H9 (cell line): Measurements from ENCODE around the gene HPCAL1. TPM values are rescaled to one million over a fixed set of nuclear protein-coding genes. Genes with fewer than 3 reads are reported as not detected.

Experiments
- DNase-seq: peaks from one replicate; pipeline ENCODE4 v3.0.0-alpha.2; 2017
- H2AFZ ChIP-seq: one replicate; pipeline ENCODE4 v1.6.1; 2013; ENCODE audit warnings: mild to moderate bottlenecking, low read length, control low read depth, moderate library complexity
- H2AK5ac ChIP-seq: 2 replicates; pipeline ENCODE4 v1.6.1; 2013; ENCODE audit warnings: low read length, control low read depth, mixed read lengths; ENCODE audit not compliant: insufficient read length
- H2BK120ac ChIP-seq: one replicate; pipeline ENCODE4 v1.6.1; 2013; ENCODE audit warnings: low read depth, mild to moderate bottlenecking, low read length, control low read depth, inconsistent platforms; ENCODE audit not compliant: poor library complexity, severe bottlenecking
- H2BK12ac ChIP-seq: 2 replicates; pipeline ENCODE4 v1.6.1; 2013; ENCODE audit warnings: low read length, control low read depth, mixed read lengths, low read depth; ENCODE audit not compliant: insufficient read length
- H2BK15ac ChIP-seq: 2 replicates; pipeline ENCODE4 v1.6.1; 2013; ENCODE audit warnings: low read depth, low read length, control low read depth
- H2BK20ac ChIP-seq: one replicate; pipeline ENCODE4 v1.6.1; 2013; ENCODE audit warnings: low read depth, mild to moderate bottlenecking, low read length, control low read depth, inconsistent platforms; ENCODE audit not compliant: poor library complexity, severe bottlenecking
- H2BK5ac ChIP-seq: 2 replicates; pipeline ENCODE4 v1.6.1; 2013; ENCODE audit warnings: low read length, control low read depth, mixed read lengths; ENCODE audit not compliant: insufficient read length
- H3K14ac ChIP-seq: 2 replicates; pipeline ENCODE4 v1.6.1; 2013; ENCODE audit warnings: low read length, control low read depth; ENCODE audit not compliant: insufficient read depth
- H3K18ac ChIP-seq: 2 replicates; pipeline ENCODE4 v1.6.1; 2013; ENCODE audit warnings: low read depth, mild to moderate bottlenecking, mixed read lengths, low read length, control low read depth; ENCODE audit not compliant: insufficient read length
- H3K23ac ChIP-seq: 2 replicates; pipeline ENCODE4 v1.6.1; 2013; ENCODE audit warnings: low read length, control low read depth, mixed read lengths, low read depth; ENCODE audit not compliant: insufficient read length
- H3K23me2 ChIP-seq: 2 replicates; pipeline ENCODE4 v1.6.1; 2013; ENCODE audit warnings: low read depth, mild to moderate bottlenecking, mixed read lengths, low read length, control low read depth; ENCODE audit not compliant: insufficient read length, poor library complexity, severe bottlenecking
- H3K27ac ChIP-seq: 2 replicates; pipeline ENCODE4 v1.5.1; 2013; ENCODE audit warnings: low read length, control low read depth, mixed read lengths, low read depth; ENCODE audit not compliant: insufficient read length
- H3K27me3 ChIP-seq: 2 replicates; pipeline ENCODE4 v1.6.1; 2013; ENCODE audit warnings: low read length, control low read depth, inconsistent platforms; ENCODE audit not compliant: insufficient read depth
- H3K4ac ChIP-seq: 2 replicates; pipeline ENCODE4 v1.6.1; 2013; ENCODE audit warnings: low read depth, mild to moderate bottlenecking, control low read depth, inconsistent platforms, low read length, moderate library complexity
- H3K4me1 ChIP-seq: 2 replicates; pipeline ENCODE4 v1.6.1; 2013; ENCODE audit warnings: low read length, control low read depth, inconsistent platforms; ENCODE audit not compliant: insufficient read depth
- H3K4me2 ChIP-seq: 2 replicates; pipeline ENCODE4 v1.6.1; 2013; ENCODE audit warnings: low read length, control low read depth, mixed read lengths; ENCODE audit not compliant: insufficient read length, insufficient read depth
- H3K56ac ChIP-seq: 2 replicates; pipeline ENCODE4 v1.6.1; 2013; ENCODE audit warnings: low read depth, mild to moderate bottlenecking, mixed read lengths, low read length, control low read depth; ENCODE audit not compliant: insufficient read length
- H3K79me1 ChIP-seq: 2 replicates; pipeline ENCODE4 v1.6.1; 2013; ENCODE audit warnings: low read depth, mild to moderate bottlenecking, moderate library complexity, low read length, control low read depth, inconsistent platforms; ENCODE audit not compliant: insufficient read depth, poor library complexity, severe bottlenecking
- H3K79me2 ChIP-seq: 2 replicates; pipeline ENCODE4 v1.6.1; 2013; ENCODE audit warnings: low read length, control low read depth, inconsistent platforms; ENCODE audit not compliant: insufficient read depth
- H3K9ac ChIP-seq: 2 replicates; pipeline ENCODE4 v1.6.1; 2013; ENCODE audit warnings: low read length, control low read depth, mixed read lengths; ENCODE audit not compliant: insufficient read length; ENCODE audit errors: extremely low read depth
- H3K9me3 ChIP-seq: one replicate; pipeline ENCODE4 v1.6.1; 2013; ENCODE audit warnings: low read depth, low read length, inconsistent platforms; ENCODE audit not compliant: control insufficient read depth
- H3T11ph ChIP-seq: one replicate; pipeline ENCODE4 v1.6.1; 2013; ENCODE audit warnings: mild to moderate bottlenecking, low read length, control low read depth, inconsistent platforms
- H4K20me1 ChIP-seq: one replicate; pipeline ENCODE4 v1.6.1; 2013; ENCODE audit not compliant: control insufficient read depth, insufficient read length, insufficient read depth
- H4K5ac ChIP-seq: 2 replicates; pipeline ENCODE4 v1.6.1; 2013; ENCODE audit warnings: low read depth, mild to moderate bottlenecking, mixed read lengths, low read length, control low read depth; ENCODE audit not compliant: insufficient read length
- H4K8ac ChIP-seq: replicated peaks from 2 replicates; pipeline ENCODE4 v1.6.1; 2013; ENCODE audit warnings: low read length, control low read depth, mixed read lengths, low read depth; ENCODE audit not compliant: insufficient read length
- H4K91ac ChIP-seq: 2 replicates; pipeline ENCODE4 v1.6.1; 2013; ENCODE audit warnings: low read depth, mild to moderate bottlenecking, moderate library complexity, mixed read lengths, low read length, control low read depth; ENCODE audit not compliant: insufficient read length
- H3K27ac Mint-ChIP-seq, 3 experiments: 2 replicates in 2 of 3; 3 replicates in 1 of 3; pipeline ENCODE4 v1.8.0; 2020 to 2021; ENCODE audit warnings: mixed read lengths in 3 of 3, mild to moderate bottlenecking in 1 of 3, moderate library complexity in 1 of 3
- H3K27me3 Mint-ChIP-seq: 2 replicates; pipeline ENCODE4 v1.8.0; 2021; ENCODE audit warnings: low read depth, mild to moderate bottlenecking, moderate library complexity, mixed read lengths
- H3K36me3 Mint-ChIP-seq, 3 experiments: 2 replicates in 2 of 3; 3 replicates in 1 of 3; pipeline ENCODE4 v1.8.0; 2020 to 2021; ENCODE audit warnings: low read depth in 3 of 3, mixed read lengths in 3 of 3; ENCODE audit not compliant: insufficient read depth in 1 of 3
- H3K4me1 Mint-ChIP-seq, 2 experiments: 2 replicates each; pipeline ENCODE4 v1.8.0; 2020; ENCODE audit warnings: mixed read lengths in 2 of 2
- H3K4me3 Mint-ChIP-seq, 2 experiments: 2 replicates in 1 of 2; 3 replicates in 1 of 2; pipeline ENCODE4 v1.8.0; 2020 to 2021; ENCODE audit warnings: mild to moderate bottlenecking in 2 of 2, mixed read lengths in 2 of 2, moderate library complexity in 1 of 2
- H3K9me3 Mint-ChIP-seq, 2 experiments: 2 replicates in 1 of 2; 3 replicates in 1 of 2; pipeline ENCODE4 v1.8.0; 2020; ENCODE audit warnings: mild to moderate bottlenecking in 2 of 2, mixed read lengths in 2 of 2, moderate library complexity in 1 of 2
- WGBS: extraction: QIAGEN DNeasy Blood & Tissue Kit; methylation state at CpG from one replicate; pipeline ENCODE4 v1.1.7; 2013; ENCODE audit warnings: missing lambda C conversion rate, low lambda C conversion rate, mixed read lengths; ENCODE audit not compliant: insufficient read length; ENCODE audit errors: extremely low coverage; 5-methylcytosine and 5-hydroxymethylcytosine counted together
- total RNA-seq: library from RNA; stranded (reverse); gene quantifications from 2 replicates; pipeline ENCODE4 v1.2.1, GENCODE V29; 2021
- TF ChIP-seq, protein P1 (sequence below): fragments of 200-600 bp; sonication (generic); conservative IDR thresholded peaks from 3 replicates; pipeline ENCODE4 v1.8.0; 2021; ENCODE audit warnings: antibody characterized with exemption, mild to moderate bottlenecking

Gene HPCAL1
- total RNA-seq, 1 experiment from 2014 or later = 4.7 TPM

- H3K27me3 ChIP-seq = no peaks in the 10 kb centered on the region
- H3K23ac ChIP-seq = no peak overlapping the region
- H4K5ac ChIP-seq = no peak overlapping the region
- TF ChIP-seq, protein P1, sequence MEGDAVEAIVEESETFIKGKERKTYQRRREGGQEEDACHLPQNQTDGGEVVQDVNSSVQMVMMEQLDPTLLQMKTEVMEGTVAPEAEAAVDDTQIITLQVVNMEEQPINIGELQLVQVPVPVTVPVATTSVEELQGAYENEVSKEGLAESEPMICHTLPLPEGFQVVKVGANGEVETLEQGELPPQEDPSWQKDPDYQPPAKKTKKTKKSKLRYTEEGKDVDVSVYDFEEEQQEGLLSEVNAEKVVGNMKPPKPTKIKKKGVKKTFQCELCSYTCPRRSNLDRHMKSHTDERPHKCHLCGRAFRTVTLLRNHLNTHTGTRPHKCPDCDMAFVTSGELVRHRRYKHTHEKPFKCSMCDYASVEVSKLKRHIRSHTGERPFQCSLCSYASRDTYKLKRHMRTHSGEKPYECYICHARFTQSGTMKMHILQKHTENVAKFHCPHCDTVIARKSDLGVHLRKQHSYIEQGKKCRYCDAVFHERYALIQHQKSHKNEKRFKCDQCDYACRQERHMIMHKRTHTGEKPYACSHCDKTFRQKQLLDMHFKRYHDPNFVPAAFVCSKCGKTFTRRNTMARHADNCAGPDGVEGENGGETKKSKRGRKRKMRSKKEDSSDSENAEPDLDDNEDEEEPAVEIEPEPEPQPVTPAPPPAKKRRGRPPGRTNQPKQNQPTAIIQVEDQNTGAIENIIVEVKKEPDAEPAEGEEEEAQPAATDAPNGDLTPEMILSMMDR = no peak
- H3K79me2 ChIP-seq = no peaks in the 10 kb centered on the region
- no peaks in the 10 kb centered on the region for H3K23me2 ChIP-seq
- no peaks in the 10 kb centered on the region for H4K20me1 ChIP-seq
- H2BK15ac ChIP-seq = no peak overlapping the region
- H3K4me1 Mint-ChIP-seq = peaks cover 15 to 16% of the 10 kb centered on the region in 2 experiments
- no peak overlapping the region for H3K18ac ChIP-seq
- peak overlapping the region in 1 of 3 experiments; percentile 59; a peak in 2 of 7 replicates for H3K27ac Mint-ChIP-seq
- no peaks in the 10 kb centered on the region for H3K9me3 Mint-ChIP-seq
- no peak overlapping the region for H2BK12ac ChIP-seq
- H3K27ac ChIP-seq = no peak overlapping the region
- no peak overlapping the region for H2BK20ac ChIP-seq
- H4K8ac ChIP-seq = no peak overlapping the region
- peaks cover 15% of the 10 kb centered on the region for H3K27me3 Mint-ChIP-seq
- no peak overlapping the region for H2BK120ac ChIP-seq
- no peak overlapping the region for H3K4me3 Mint-ChIP-seq
- H4K91ac ChIP-seq = no peak overlapping the region
- no peak overlapping the region for H3K14ac ChIP-seq
- no CpG with 5 or more reads among the region's 4 CpGs for WGBS
- no peak overlapping the region for H3K4ac ChIP-seq
- no peak overlapping the region for H3K56ac ChIP-seq
- no peaks in the 10 kb centered on the region for H3K9me3 ChIP-seq
- no peak overlapping the region for H2BK5ac ChIP-seq
- no peak overlapping the region for H2AK5ac ChIP-seq
- H3K4me1 ChIP-seq = no peaks in the 10 kb centered on the region
- no peak for DNase-seq
- no peak overlapping the region for H2AFZ ChIP-seq
- H3T11ph ChIP-seq = no peak overlapping the region
- H3K9ac ChIP-seq = no peak overlapping the region
- no peak overlapping the region for H3K4me2 ChIP-seq
- H3K36me3 Mint-ChIP-seq = no peaks in the 10 kb centered on the region
- no peaks in the 10 kb centered on the region for H3K79me1 ChIP-seq
Measured at GRCh38 chr2:10281891-10282290, 20.8 kb upstream of the HPCAL1 start.
